ENCODE results near the gene LRRC74B. TPM values are rescaled to one million over a fixed set of nuclear protein-coding genes. Genes with fewer than 3 reads are reported as not detected.

Gene LRRC74B
- total RNA-seq, 1 donor from 2014 or later: not detected

- Histone ChIP-seq H3K27me3 (ENCODE audit: control insufficient read depth, insufficient read depth, low read length) (no peaks in the 10 kb centered on the region), H3K36me3 (ENCODE audit: control insufficient read depth, insufficient read depth, low read length) (no peaks in the 10 kb centered on the region), H3K4me3 (ENCODE audit: low read depth, low read length) (peak within 1 kb of the TSS; percentile 46)
- no peak for DNase-seq (ENCODE audit: low read depth)
- no peak for FAIRE-seq
- TF ChIP-seq CTCF (IDR thresholded peaks at IDR 0.05; ENCODE audit: insufficient read depth, low read length, severe bottlenecking): no peak
Observed at GRCh38 chr22:21014726-21015465, 30.9 kb upstream of the LRRC74B start, which contains the start of gene P2RX6. Gene P2RX6 (plus strand): TSS chr22:21015165. CDS start chr22:21015175, 10 bp downstream.

GRCh38 chr22:21015466-21016006 lies 30.2 kb upstream of the LRRC74B start:
- no peak for FAIRE-seq
- Histone ChIP-seq H3K36me3 (ENCODE audit: control insufficient read depth, insufficient read depth, low read length) (no peaks in the 10 kb centered on the region), H3K27me3 (ENCODE audit: control insufficient read depth, insufficient read depth, low read length) (no peaks in the 10 kb centered on the region), H3K4me3 (ENCODE audit: low read depth, low read length) (no peak overlapping the region)
- no peak for DNase-seq (ENCODE audit: low read depth)
- no peak for TF ChIP-seq CTCF (IDR thresholded peaks at IDR 0.05; ENCODE audit: insufficient read depth, low read length, severe bottlenecking)

- FAIRE-seq: no peak
- Histone ChIP-seq H3K27me3 (ENCODE audit: control insufficient read depth, insufficient read depth, low read length) (no peaks in the 10 kb centered on the region), H3K4me3 (ENCODE audit: low read depth, low read length) (no peak overlapping the region), H3K36me3 (ENCODE audit: control insufficient read depth, insufficient read depth, low read length) (no peaks in the 10 kb centered on the region)
- DNase-seq (ENCODE audit: low read depth): no peak
- TF ChIP-seq CTCF (IDR thresholded peaks at IDR 0.05; ENCODE audit: insufficient read depth, low read length, severe bottlenecking): no peak
Observed at GRCh38 chr22:21016644-21017420, 28.9 kb upstream of the LRRC74B start.

- Histone ChIP-seq H3K36me3 (ENCODE audit: control insufficient read depth, insufficient read depth, low read length) (no peaks in the 10 kb centered on the region), H3K27me3 (ENCODE audit: control insufficient read depth, insufficient read depth, low read length) (no peaks in the 10 kb centered on the region), H3K4me3 (ENCODE audit: low read depth, low read length) (no peak overlapping the region)
- FAIRE-seq: no peak
- no peak for DNase-seq (ENCODE audit: low read depth)
- no peak for TF ChIP-seq CTCF (IDR thresholded peaks at IDR 0.05; ENCODE audit: insufficient read depth, low read length, severe bottlenecking)
Observed at GRCh38 chr22:21018314-21018713, 27.4 kb upstream of the LRRC74B start.

- peak; percentile 61 for TF ChIP-seq CTCF (IDR thresholded peaks at IDR 0.05; ENCODE audit: insufficient read depth, low read length, severe bottlenecking)
- Histone ChIP-seq H3K27me3 (ENCODE audit: control insufficient read depth, insufficient read depth, low read length) (no peaks in the 10 kb centered on the region), H3K4me3 (ENCODE audit: low read depth, low read length) (no peak overlapping the region), H3K36me3 (ENCODE audit: control insufficient read depth, insufficient read depth, low read length) (no peaks in the 10 kb centered on the region)
- no peak for FAIRE-seq
- no peak for DNase-seq (ENCODE audit: low read depth)
Observed at GRCh38 chr22:21020802-21021429, 24.8 kb upstream of the LRRC74B start.

Measured in bronchial epithelial cell (primary cell).